ENCODE measurements around the gene TMEM218. TPM values are rescaled to one million over a fixed set of nuclear protein-coding genes. Genes with fewer than 3 reads are reported as not detected.

Gene TMEM218
- total and polyA plus RNA-seq, 2 donors (not counting 1 experiment from before 2014, with no cell fraction given) = 31.9 to 34.8 TPM

DNA sequence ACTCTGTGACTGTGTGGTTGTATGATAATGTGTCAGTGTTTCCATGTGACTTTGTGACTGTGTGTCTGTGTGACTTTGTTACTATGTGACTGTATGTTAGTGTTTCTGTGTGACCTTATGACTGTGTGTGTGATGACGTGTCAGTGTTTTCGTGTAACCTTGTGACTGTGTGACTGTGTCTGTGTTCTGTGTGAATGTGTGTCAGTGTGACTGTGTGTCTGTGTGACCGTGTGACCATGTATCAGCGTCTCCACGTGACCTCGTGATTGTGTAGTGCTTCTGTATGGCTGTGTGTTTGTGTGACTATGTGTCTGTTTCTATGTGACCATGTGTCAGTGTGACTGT, 43.6 kb upstream of the TMEM218 start:
- TF ChIP-seq, protein P1, sequence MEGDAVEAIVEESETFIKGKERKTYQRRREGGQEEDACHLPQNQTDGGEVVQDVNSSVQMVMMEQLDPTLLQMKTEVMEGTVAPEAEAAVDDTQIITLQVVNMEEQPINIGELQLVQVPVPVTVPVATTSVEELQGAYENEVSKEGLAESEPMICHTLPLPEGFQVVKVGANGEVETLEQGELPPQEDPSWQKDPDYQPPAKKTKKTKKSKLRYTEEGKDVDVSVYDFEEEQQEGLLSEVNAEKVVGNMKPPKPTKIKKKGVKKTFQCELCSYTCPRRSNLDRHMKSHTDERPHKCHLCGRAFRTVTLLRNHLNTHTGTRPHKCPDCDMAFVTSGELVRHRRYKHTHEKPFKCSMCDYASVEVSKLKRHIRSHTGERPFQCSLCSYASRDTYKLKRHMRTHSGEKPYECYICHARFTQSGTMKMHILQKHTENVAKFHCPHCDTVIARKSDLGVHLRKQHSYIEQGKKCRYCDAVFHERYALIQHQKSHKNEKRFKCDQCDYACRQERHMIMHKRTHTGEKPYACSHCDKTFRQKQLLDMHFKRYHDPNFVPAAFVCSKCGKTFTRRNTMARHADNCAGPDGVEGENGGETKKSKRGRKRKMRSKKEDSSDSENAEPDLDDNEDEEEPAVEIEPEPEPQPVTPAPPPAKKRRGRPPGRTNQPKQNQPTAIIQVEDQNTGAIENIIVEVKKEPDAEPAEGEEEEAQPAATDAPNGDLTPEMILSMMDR (conservative IDR thresholded peaks at IDR 0.05 in 1 of 2, IDR thresholded peaks at IDR 0.05 in 1 of 2; ENCODE audit: low read depth in 1 of 2, low read length in 2 of 2) = no peak
- Histone ChIP-seq H3K79me2 (ENCODE audit: control insufficient read depth, insufficient read depth, low read length) (no peaks in the 10 kb centered on the region), H3K4me3 (replicated peaks in 1 of 4; ENCODE audit: control extremely low read depth in 1 of 4, insufficient read depth in 1 of 4, low read depth in 3 of 4, low read length in 4 of 4) (no peak overlapping the region), H3K4me2 (ENCODE audit: extremely low read depth, insufficient read depth, low read length) (no peak overlapping the region), H3K27ac (ENCODE audit: insufficient read depth, low read length) (no peak overlapping the region), H3K36me3 (ENCODE audit: control insufficient read depth, insufficient read depth, low read length) (no peaks in the 10 kb centered on the region), H3K27me3 (ENCODE audit: control insufficient read depth, insufficient read depth, low read length) (peaks cover 20% of the 10 kb centered on the region), H3K9ac (ENCODE audit: insufficient read depth, low read length) (no peak overlapping the region), H4K20me1 (ENCODE audit: control insufficient read depth, extremely low read depth, insufficient read depth, low read length) (no peaks in the 10 kb centered on the region), H3K9me3 (ENCODE audit: control insufficient read depth, insufficient read depth, low read depth, low read length) (no peaks in the 10 kb centered on the region), H3K4me1 (ENCODE audit: control insufficient read depth, extremely low read depth, insufficient read depth, low read length) (no peaks in the 10 kb centered on the region), H2AFZ (ENCODE audit: low read length) (no peak overlapping the region)
- DNase-seq (ENCODE audit: low read depth in 2 of 2) = no peak

DNA sequence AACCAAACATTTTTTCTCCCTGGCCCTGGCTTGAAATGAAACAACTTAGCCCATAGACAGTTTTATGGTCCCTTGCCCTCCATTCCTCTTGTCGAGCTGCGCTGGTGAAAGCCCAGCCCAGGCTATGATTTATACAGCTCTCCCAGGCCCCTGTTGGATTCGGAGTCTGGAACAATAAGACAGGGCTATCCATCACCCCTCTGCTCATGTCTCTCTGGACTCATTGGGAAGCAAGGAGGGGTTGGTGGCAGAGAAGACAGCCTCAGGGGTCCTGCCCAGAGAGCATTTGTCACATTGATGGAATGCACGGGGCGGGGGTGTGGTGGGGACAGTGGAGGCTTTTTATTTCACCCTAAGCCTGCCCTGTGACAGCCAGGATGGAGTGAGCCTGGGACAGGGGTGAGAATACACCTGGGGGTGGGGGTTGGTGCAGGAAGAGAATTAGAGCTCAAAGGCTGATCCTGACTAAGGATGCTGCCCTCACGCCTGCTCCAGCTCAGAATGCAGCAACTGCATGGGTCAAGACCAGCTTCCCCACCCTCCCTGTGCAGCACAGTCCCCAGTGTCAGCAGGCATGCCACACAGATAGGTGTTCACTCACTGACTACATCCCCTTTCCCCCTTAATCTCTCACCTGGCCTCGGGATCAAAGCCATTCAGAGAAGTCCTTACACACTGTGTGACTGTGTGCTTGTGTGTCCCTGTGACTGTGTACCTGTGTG, 43.1 kb upstream of the TMEM218 start:
- TF ChIP-seq, protein P1 (conservative IDR thresholded peaks at IDR 0.05 in 1 of 2, IDR thresholded peaks at IDR 0.05 in 1 of 2; ENCODE audit: low read depth in 1 of 2, low read length in 2 of 2) = no peak
- TF ChIP-seq EZH2 (IDR thresholded peaks at IDR 0.05; ENCODE audit: low read length, missing control alignments) = no peak
- Histone ChIP-seq H3K4me2 (ENCODE audit: extremely low read depth, insufficient read depth, low read length) (no peak overlapping the region), H4K20me1 (ENCODE audit: control insufficient read depth, extremely low read depth, insufficient read depth, low read length) (no peaks in the 10 kb centered on the region), H3K4me3 (replicated peaks in 1 of 4; ENCODE audit: control extremely low read depth in 1 of 4, insufficient read depth in 1 of 4, low read depth in 3 of 4, low read length in 4 of 4) (no peak overlapping the region), H3K27ac (ENCODE audit: insufficient read depth, low read length) (no peak overlapping the region), H2AFZ (ENCODE audit: low read length) (no peak overlapping the region), H3K79me2 (ENCODE audit: control insufficient read depth, insufficient read depth, low read length) (no peaks in the 10 kb centered on the region), H3K9me3 (ENCODE audit: control insufficient read depth, insufficient read depth, low read depth, low read length) (no peaks in the 10 kb centered on the region), H3K36me3 (ENCODE audit: control insufficient read depth, insufficient read depth, low read length) (no peaks in the 10 kb centered on the region), H3K4me1 (ENCODE audit: control insufficient read depth, extremely low read depth, insufficient read depth, low read length) (no peaks in the 10 kb centered on the region), H3K27me3 (ENCODE audit: control insufficient read depth, insufficient read depth, low read length) (peaks cover 20% of the 10 kb centered on the region), H3K9ac (ENCODE audit: insufficient read depth, low read length) (no peak overlapping the region)
- DNase-seq (ENCODE audit: low read depth in 2 of 2) = no peak

DNA sequence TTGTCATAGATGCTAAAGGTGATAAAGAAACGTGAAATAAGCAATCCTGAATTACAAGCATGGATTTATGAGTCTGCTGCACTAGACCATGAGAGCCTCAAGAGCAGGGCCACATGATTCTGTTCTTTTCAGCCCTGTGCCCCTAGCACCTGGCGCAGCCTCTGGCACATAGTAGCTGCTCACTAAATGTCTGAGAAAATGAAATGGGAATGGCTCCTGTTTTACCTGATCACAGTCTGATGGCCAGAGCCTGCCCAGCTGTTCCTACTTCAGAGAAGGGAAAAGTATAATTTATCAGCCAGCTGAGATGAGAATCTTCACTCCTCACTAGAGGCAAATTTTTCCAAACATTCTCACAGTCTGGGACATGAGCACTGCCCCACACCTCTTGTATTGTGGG, 42.4 kb upstream of the TMEM218 start:
- H3K9me3 ChIP-seq (ENCODE audit: control insufficient read depth, insufficient read depth, low read depth, low read length) = no peaks in the 10 kb centered on the region
- H3K27ac ChIP-seq (ENCODE audit: insufficient read depth, low read length) = no peak overlapping the region
- H3K36me3 ChIP-seq (ENCODE audit: control insufficient read depth, insufficient read depth, low read length) = no peaks in the 10 kb centered on the region
- no peaks in the 10 kb centered on the region for H4K20me1 ChIP-seq (ENCODE audit: control insufficient read depth, extremely low read depth, insufficient read depth, low read length)
- TF ChIP-seq EZH2 (IDR thresholded peaks at IDR 0.05; ENCODE audit: low read length, missing control alignments) = no peak
- TF ChIP-seq, protein P1 (conservative IDR thresholded peaks at IDR 0.05 in 1 of 2, IDR thresholded peaks at IDR 0.05 in 1 of 2; ENCODE audit: low read depth in 1 of 2, low read length in 2 of 2) = no peak
- H3K4me3 ChIP-seq (replicated peaks in 1 of 4; ENCODE audit: control extremely low read depth in 1 of 4, insufficient read depth in 1 of 4, low read depth in 3 of 4, low read length in 4 of 4) = no peak overlapping the region
- H3K4me2 ChIP-seq (ENCODE audit: extremely low read depth, insufficient read depth, low read length) = no peak overlapping the region
- no peak for DNase-seq (ENCODE audit: low read depth in 2 of 2)
- peaks cover 20% of the 10 kb centered on the region for H3K27me3 ChIP-seq (ENCODE audit: control insufficient read depth, insufficient read depth, low read length)
- no peak overlapping the region for H3K9ac ChIP-seq (ENCODE audit: insufficient read depth, low read length)
- H2AFZ ChIP-seq (ENCODE audit: low read length) = no peak overlapping the region
- H3K4me1 ChIP-seq (ENCODE audit: control insufficient read depth, extremely low read depth, insufficient read depth, low read length) = no peaks in the 10 kb centered on the region
- no peaks in the 10 kb centered on the region for H3K79me2 ChIP-seq (ENCODE audit: control insufficient read depth, insufficient read depth, low read length)
